Peyer's patch (tissue), 4 donors: ENCODE results near the gene REN. TPM values are rescaled to one million over a fixed set of nuclear protein-coding genes. Genes with fewer than 3 reads are reported as not detected.
A peak's percentile ranks its signal among the peaks of the same experiment; 100 is the strongest.

ENCODE experiments used
- DNase-seq, 3 donors: peaks; one replicate each; pipeline ENCODE4 v3.0.0-alpha.2; 2017 to 2019
- H3K27ac ChIP-seq, 4 donors: fragments of 200-600 bp; sonication (generic); one replicate each; pipeline ENCODE4 v1.5.1; 2016 to 2019
- H3K27me3 ChIP-seq, 2 donors: fragments of 200-600 bp; sonication (generic); one replicate each; pipeline ENCODE4 v1.5.1; 2019
- H3K36me3 ChIP-seq, 3 donors: fragments of 200-600 bp; sonication (generic); one replicate each; pipeline ENCODE4 v1.5.1; 2016 to 2019
- H3K4me1 ChIP-seq, 4 donors: fragments of 200-600 bp; sonication (generic); one replicate each; pipeline ENCODE4 v1.5.1; 2016 to 2019
- H3K4me3 ChIP-seq, 4 donors: fragments of 200-600 bp; sonication (generic); 1 replicate in 3 of 4; 2 replicates in 1 of 4; pipeline ENCODE4 v1.5.1; 2016 to 2019; ENCODE audit warnings: mild to moderate bottlenecking in 1 of 4
- H3K9me3 ChIP-seq, 4 donors: fragments of 200-600 bp; sonication (generic); one replicate each; pipeline ENCODE4 v1.5.1; 2016 to 2019; ENCODE audit warnings: mild to moderate bottlenecking in 1 of 4
- POLR2A ChIP-seq, 2 donors: fragments of 450-650 bp; IDR thresholded peaks; one replicate each; pipeline ENCODE4 v1.5.1; 2017; ENCODE audit warnings: antibody characterized with exemption in 2 of 2, mild to moderate bottlenecking in 2 of 2, moderate library complexity in 2 of 2
- total RNA-seq, 4 donors: library from RNA; depleted of rRNA; stranded (reverse); fragments of >200 nt; gene quantifications; one replicate each; pipeline ENCODE4 v1.1.0, GENCODE V29; 2016
- TF ChIP-seq, protein P1 (sequence below), 6 experiments: fragments of 450-650 bp in 4 of 6; fragments of 200-600 bp in 2 of 6; sonication (generic) in 1 of 6; IDR thresholded peaks; one replicate each; pipeline ENCODE4 v1.5.1; 2017 to 2019; ENCODE audit warnings: antibody characterized with exemption in 6 of 6, mild to moderate bottlenecking in 3 of 6, moderate library complexity in 1 of 6

The REN gene
- total RNA-seq, 4 donors from 2014 or later: not detected

DNA sequence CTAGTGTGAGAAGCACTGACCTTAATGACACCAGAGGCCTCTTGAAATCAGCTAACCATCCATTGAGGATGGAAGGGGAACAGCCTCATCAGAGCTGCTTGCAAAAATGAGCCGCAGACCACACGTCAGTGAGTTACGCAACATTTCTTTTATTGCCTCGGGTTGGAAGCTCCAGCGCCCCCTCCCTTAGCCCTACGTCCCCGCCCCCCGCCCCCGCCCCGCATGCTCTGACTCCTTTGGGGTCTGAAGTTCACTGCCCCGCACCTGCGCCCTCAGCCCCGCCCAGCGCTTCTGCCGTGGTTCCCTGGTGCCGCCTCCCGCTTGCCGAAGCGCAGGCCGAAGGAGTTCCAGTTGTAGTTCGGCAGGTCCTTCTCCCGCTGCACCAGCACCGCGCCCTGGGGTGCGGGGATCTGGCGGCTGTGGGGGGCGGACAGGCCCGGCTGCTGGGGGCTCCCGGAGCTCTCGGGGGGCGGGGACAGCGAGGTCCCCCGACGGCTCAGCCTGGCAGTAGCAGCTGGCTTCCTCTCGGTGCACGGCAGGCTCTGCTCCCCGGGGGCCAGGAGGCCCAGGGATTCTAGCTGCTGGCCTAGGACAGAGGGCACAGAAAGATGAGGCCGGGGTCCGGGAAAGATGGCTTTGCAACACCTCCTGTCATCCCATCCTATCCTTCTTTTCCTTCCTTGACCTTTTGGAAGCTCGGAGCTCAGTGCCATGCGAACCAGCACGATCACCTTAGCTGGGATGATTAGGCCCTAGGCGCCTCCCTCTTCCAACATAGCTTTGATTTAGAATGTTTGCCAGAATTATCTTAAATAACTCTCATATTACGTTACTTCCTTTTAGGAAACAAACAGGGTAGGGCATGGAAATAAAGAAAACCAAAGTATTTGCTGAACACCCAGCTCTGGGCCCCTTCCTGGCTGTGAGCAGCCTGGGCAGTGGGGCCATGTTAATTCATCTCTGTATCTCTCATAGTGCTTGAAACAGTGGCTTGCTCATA is 24.4 kb upstream of the REN start:
- no peaks in the 10 kb centered on the region for H3K27me3 ChIP-seq
- H3K4me3 ChIP-seq: peak overlapping the region in 3 of 4 donors; percentile 6 to 37 (median 34)
- peak in 2 of 3 donors; percentile 75 to 84 for DNase-seq
- H3K36me3 ChIP-seq: no peaks in the 10 kb centered on the region
- H3K27ac ChIP-seq: peak overlapping the region in 1 of 4 donors; percentile 50
- H3K4me1 ChIP-seq: no peaks in the 10 kb centered on the region
- no peaks in the 10 kb centered on the region for H3K9me3 ChIP-seq
- TF ChIP-seq POLR2A (IDR thresholded peaks at IDR 0.05): no peak
- TF ChIP-seq, protein P1, sequence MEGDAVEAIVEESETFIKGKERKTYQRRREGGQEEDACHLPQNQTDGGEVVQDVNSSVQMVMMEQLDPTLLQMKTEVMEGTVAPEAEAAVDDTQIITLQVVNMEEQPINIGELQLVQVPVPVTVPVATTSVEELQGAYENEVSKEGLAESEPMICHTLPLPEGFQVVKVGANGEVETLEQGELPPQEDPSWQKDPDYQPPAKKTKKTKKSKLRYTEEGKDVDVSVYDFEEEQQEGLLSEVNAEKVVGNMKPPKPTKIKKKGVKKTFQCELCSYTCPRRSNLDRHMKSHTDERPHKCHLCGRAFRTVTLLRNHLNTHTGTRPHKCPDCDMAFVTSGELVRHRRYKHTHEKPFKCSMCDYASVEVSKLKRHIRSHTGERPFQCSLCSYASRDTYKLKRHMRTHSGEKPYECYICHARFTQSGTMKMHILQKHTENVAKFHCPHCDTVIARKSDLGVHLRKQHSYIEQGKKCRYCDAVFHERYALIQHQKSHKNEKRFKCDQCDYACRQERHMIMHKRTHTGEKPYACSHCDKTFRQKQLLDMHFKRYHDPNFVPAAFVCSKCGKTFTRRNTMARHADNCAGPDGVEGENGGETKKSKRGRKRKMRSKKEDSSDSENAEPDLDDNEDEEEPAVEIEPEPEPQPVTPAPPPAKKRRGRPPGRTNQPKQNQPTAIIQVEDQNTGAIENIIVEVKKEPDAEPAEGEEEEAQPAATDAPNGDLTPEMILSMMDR (IDR thresholded peaks at IDR 0.05): no peak

DNA sequence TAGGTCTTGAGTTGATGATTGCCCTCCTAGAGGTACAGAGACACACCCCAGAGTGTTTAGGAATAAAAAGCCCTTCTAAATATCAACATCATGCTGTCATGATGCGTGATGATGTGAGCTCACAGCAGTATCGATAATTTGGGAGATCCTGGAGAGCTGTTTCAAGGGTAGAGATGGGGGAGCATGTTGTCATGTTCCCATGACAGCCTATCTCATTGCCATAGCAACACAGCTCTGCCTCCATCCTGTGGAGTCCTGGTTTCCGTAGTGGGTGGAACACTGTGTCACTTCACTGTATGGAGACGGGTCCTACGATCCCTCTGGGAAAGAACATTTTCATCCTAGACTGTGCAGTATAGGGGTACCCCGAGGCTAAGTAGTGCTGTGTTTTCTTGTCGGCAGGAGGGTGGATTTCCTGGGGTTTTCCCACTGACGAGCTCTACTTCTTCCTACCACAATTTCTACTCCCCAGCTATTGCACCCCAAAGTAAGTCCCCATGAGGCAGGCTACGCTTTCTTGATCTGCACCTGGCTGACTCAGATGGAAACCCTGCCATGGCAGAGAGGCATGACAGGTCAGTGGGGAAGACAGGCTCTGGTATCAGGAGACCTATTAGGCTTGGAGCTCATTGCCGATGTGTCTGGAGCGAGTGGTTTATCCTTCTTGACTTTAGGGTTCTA is 23.0 kb upstream of the REN start:
- Histone ChIP-seq H3K4me3 (no peak overlapping the region), H3K4me1 (no peaks in the 10 kb centered on the region), H3K27me3 (no peaks in the 10 kb centered on the region), H3K9me3 (no peaks in the 10 kb centered on the region), H3K36me3 (no peaks in the 10 kb centered on the region), H3K27ac (no peak overlapping the region)
- DNase-seq: peak in 1 of 3 donors; percentile 13
- TF ChIP-seq, protein P1 (IDR thresholded peaks at IDR 0.05): no peak
- TF ChIP-seq POLR2A (IDR thresholded peaks at IDR 0.05): no peak

DNA sequence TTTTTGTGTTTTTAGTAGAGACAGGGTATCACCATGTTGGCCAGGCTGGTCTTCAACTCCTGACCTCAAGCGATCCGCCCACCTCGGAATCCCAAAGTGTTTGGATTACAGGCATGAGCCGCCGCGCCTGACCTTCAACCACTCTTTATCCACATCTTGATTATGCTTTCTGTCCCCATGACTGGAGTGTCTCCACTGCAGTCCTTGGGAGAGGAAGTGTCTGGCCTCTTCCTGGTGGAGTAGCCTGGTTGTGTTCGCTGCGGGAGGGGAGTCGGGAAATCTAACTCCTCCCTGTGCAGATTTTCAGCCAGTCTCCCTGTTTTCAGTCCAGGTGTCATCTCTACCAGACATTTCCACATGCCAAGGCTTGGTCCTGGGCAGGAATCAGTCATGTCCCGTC is 20.5 kb upstream of the REN start:
- DNase-seq: peak in 1 of 3 donors; percentile 40
- H3K9me3 ChIP-seq: no peaks in the 10 kb centered on the region
- no peak overlapping the region for H3K27ac ChIP-seq
- no peaks in the 10 kb centered on the region for H3K4me1 ChIP-seq
- H3K27me3 ChIP-seq: no peaks in the 10 kb centered on the region
- H3K4me3 ChIP-seq: no peak overlapping the region
- no peak for TF ChIP-seq POLR2A (IDR thresholded peaks at IDR 0.05)
- TF ChIP-seq, protein P1 (IDR thresholded peaks at IDR 0.05): no peak
- no peaks in the 10 kb centered on the region for H3K36me3 ChIP-seq

DNA sequence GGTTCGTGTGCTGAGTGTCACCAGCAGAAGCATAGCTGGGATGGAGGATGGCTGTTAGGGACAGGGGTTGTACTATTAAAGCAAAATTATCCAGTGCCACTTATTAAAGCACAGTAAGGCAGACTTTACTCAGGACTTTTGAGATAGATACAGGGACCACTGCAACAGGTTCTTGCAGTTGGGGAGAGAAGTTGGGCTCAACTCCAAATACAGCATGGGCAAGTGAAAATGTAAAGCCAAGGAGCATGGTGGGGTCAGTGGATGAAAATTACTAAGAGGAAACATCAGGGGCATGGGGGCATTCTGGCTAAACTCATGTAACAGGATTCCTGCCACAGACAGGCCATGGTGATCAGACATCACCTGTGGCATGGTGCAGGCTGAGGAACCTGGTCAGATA is 15.0 kb upstream of the REN start:
- H3K4me1 ChIP-seq: no peaks in the 10 kb centered on the region

DNA sequence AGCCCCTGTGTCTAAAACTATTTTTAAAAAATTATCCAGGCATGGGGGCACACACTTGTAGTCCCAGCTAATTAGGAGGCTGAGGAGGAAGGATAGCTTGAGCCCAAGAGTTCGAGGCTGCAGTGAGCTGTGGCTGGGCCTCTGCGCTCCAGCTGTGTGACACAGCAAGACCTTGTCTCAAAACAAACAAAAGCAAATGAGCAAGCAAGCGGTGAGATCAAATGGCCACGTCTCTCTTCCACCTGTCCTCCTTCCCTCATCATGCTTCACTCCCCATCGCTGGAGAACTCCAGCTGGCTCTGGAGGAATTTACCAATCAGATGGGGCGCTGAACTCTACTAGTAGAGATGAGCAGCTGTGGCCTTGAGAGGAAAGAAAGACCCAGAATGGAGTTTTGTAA is 14.0 kb upstream of the REN start:
- H3K27ac ChIP-seq: no peak overlapping the region
- TF ChIP-seq POLR2A (IDR thresholded peaks at IDR 0.05): no peak
- TF ChIP-seq, protein P1 (IDR thresholded peaks at IDR 0.05): no peak
- H3K9me3 ChIP-seq: no peaks in the 10 kb centered on the region
- H3K27me3 ChIP-seq: no peaks in the 10 kb centered on the region
- no peak overlapping the region for H3K4me3 ChIP-seq
- H3K36me3 ChIP-seq: no peaks in the 10 kb centered on the region
- H3K4me1 ChIP-seq: no peaks in the 10 kb centered on the region
- no peak for DNase-seq

More for the DNA sequence above, 15.0 kb upstream of the REN start:
- peak in 1 of 3 donors; percentile 18 for DNase-seq
- Histone ChIP-seq H3K4me3 (no peak overlapping the region), H3K36me3 (no peaks in the 10 kb centered on the region), H3K27me3 (no peaks in the 10 kb centered on the region), H3K9me3 (no peaks in the 10 kb centered on the region), H3K27ac (no peak overlapping the region)
- TF ChIP-seq, protein P1 (IDR thresholded peaks at IDR 0.05): no peak
- TF ChIP-seq POLR2A (IDR thresholded peaks at IDR 0.05): no peak
